A549 (cell line): Measurements from ENCODE around the gene PARP8. TPM values are rescaled to one million over a fixed set of nuclear protein-coding genes. Genes with fewer than 3 reads are reported as not detected.

Experiments used
- ATAC-seq, 2 experiments: fragments of 200-7000 bp in 1 of 2; fragments of >200 bp in 1 of 2; cut with Nextera tagmentation in 1 of 2; cut with Tn5 transposase in 1 of 2; 3 replicates each; pipeline versions ENCODE4 v1.8.0 to v1.9.1; 2018 to 2020; ENCODE audit warnings: mild to moderate bottlenecking in 1 of 2, moderate library complexity in 1 of 2
- CTCF ChIA-PET: fragments of 300-600 bp; sonication (Branson Sonifier 250); formaldehyde crosslinking; extraction: SDS; loops from one replicate; lab custom pipeline; 2021; ENCODE audit warnings: antibody characterized with exemption, inconsistent platforms; lab: Yijun Ruan, JAX
- POLR2A ChIA-PET: fragments of 350-600 bp; formaldehyde crosslinking; extraction: SDS; loops from one replicate; lab custom pipeline; 2021; ENCODE audit warnings: antibody characterized with exemption, inconsistent platforms; lab: Yijun Ruan, JAX
- DNase-seq, 2 experiments: peaks; one replicate each; pipeline versions ENCODE4 v3.0.0 to v3.0.0-alpha.2; 2011 to 2016; ENCODE audit warnings: low read depth in 1 of 2, low spot score in 1 of 2
- FAIRE-seq: peaks from 2 replicates; lab custom pipeline; 2011; peaks lifted over from hg19 to GRCh38; lab: Jason Lieb, UNC
- H3K27ac ChIP-seq, 2 experiments: fragments of >200 bp; sonication (Bioruptor Twin); formaldehyde crosslinking; 3 replicates each; pipeline ENCODE4 v1.5.1; 2016 to 2017
- H3K4me1 ChIP-seq: fragments of >200 bp; sonication (Bioruptor Twin); formaldehyde crosslinking; 3 replicates; pipeline ENCODE4 v1.6.1; 2016
- H3K4me2 ChIP-seq: fragments of >200 bp; sonication (Bioruptor Twin); formaldehyde crosslinking; 3 replicates; pipeline ENCODE4 v1.6.1; 2016
- H3K4me3 ChIP-seq: fragments of >200 bp; sonication (Bioruptor Twin); formaldehyde crosslinking; 3 replicates; pipeline ENCODE4 v1.5.1; 2016
- H3K9me3 ChIP-seq: fragments of >200 bp; sonication (Bioruptor Twin); formaldehyde crosslinking; 3 replicates; pipeline ENCODE4 v1.6.1; 2016
- CBX8 ChIP-seq: fragments of 200-600 bp; sonication (generic); IDR thresholded peaks from 2 replicates; pipeline ENCODE4 v1.6.1; 2016
- CHD2 ChIP-seq: fragments of 150-350 bp; IDR thresholded peaks from 2 replicates; pipeline ENCODE4 v1.6.1; 2014; ENCODE audit warnings: low read length; ENCODE audit not compliant: partially characterized antibody
- E2F6 ChIP-seq: IDR thresholded peaks from 2 replicates; pipeline ENCODE4 v1.6.1; 2012; ENCODE audit warnings: low read depth, borderline replicate concordance
- EHF ChIP-seq: fragments of 250-450 bp; sonication (Bioruptor Pico); IDR thresholded peaks from 2 replicates; pipeline ENCODE4 v1.5.0; 2020; ENCODE audit warnings: mild to moderate bottlenecking
- HMGXB4 ChIP-seq: fragments of 250-450 bp; sonication (Bioruptor Pico); IDR thresholded peaks from 2 replicates; pipeline ENCODE4 v1.5.0; 2021; ENCODE audit warnings: mild to moderate bottlenecking, moderate library complexity, borderline replicate concordance
- JUNB ChIP-seq: fragments of >200 bp; sonication (Bioruptor Twin); formaldehyde crosslinking; IDR thresholded peaks from 2 replicates; pipeline ENCODE4 v1.6.1; 2016
- KDM1A ChIP-seq: fragments of 200-600 bp; sonication (generic); IDR thresholded peaks from 2 replicates; pipeline ENCODE4 v1.6.1; 2016; ENCODE audit warnings: low read depth, mild to moderate bottlenecking
- MAZ ChIP-seq: fragments of 150-350 bp; IDR thresholded peaks from 2 replicates; pipeline ENCODE4 v1.6.1; 2014; ENCODE audit warnings: antibody characterized with exemption, low read depth, low read length, borderline replicate concordance
- MYC ChIP-seq: IDR thresholded peaks from 2 replicates; pipeline ENCODE4 v1.6.1; 2012; ENCODE audit warnings: mild to moderate bottlenecking, inconsistent platforms, low read length, improper control_type of control experiment, borderline replicate concordance
- NR3C1 ChIP-seq: fragments of >200 bp; sonication (Bioruptor Twin); formaldehyde crosslinking; IDR thresholded peaks from 3 replicates; pipeline ENCODE4 v1.6.1; 2017
- PHF8 ChIP-seq: fragments of 200-600 bp; sonication (generic); IDR thresholded peaks from 2 replicates; pipeline ENCODE4 v1.6.1; 2016; ENCODE audit warnings: low read depth, mild to moderate bottlenecking, antibody characterized with exemption, moderate library complexity, borderline replicate concordance
- POLR2AphosphoS2 ChIP-seq: conservative IDR thresholded peaks from 2 replicates; pipeline ENCODE4 v1.6.1; 2012; ENCODE audit warnings: low read length, improper control_type of control experiment, inconsistent platforms
- RARB ChIP-seq: fragments of 250-450 bp; sonication (Bioruptor Pico); IDR thresholded peaks from 2 replicates; pipeline ENCODE4 v1.8.0; 2021; ENCODE audit warnings: mild to moderate bottlenecking, moderate library complexity
- RNF2 ChIP-seq: fragments of 200-600 bp; sonication (generic); IDR thresholded peaks from 2 replicates; pipeline ENCODE4 v1.6.1; 2016; ENCODE audit warnings: low read depth, mild to moderate bottlenecking, antibody characterized with exemption, moderate library complexity, borderline replicate concordance
- TFCP2L1 ChIP-seq: fragments of 250-450 bp; sonication (Bioruptor Pico); IDR thresholded peaks from 2 replicates; pipeline ENCODE4 v1.5.0; 2021; ENCODE audit warnings: mild to moderate bottlenecking
- TP53 ChIP-seq: fragments of 250-450 bp; sonication (Bioruptor Pico); IDR thresholded peaks from 2 replicates; pipeline ENCODE4 v1.5.0; 2021; ENCODE audit warnings: mild to moderate bottlenecking, moderate library complexity
- ZFP36 ChIP-seq: fragments of 450-650 bp; IDR thresholded peaks from 2 replicates; pipeline ENCODE4 v1.6.1; 2014; ENCODE audit warnings: borderline replicate concordance; ENCODE audit not compliant: partially characterized antibody
- WGBS: methylation state at CpG from one replicate; pipeline ENCODE4 v1.1.6; 2017; ENCODE audit errors: missing lambda C conversion rate; 5-methylcytosine and 5-hydroxymethylcytosine counted together
- polyA plus RNA-seq, 4 experiments: library from polyadenylated mRNA; depleted of rRNA in 3 of 4; stranded (reverse); fragments of >200 nt; fragmentation: RNase III in 1 of 4; extraction: RNeasy Plus Mini Kit Qiagen cat#74134 plus additional on column Dnase treatment in 1 of 4; gene quantifications; 2 replicates in 3 of 4; 3 replicates in 1 of 4; pipeline ENCODE4 v1.2.3, GENCODE V29; 2011 to 2017

PARP8 gene
- polyA plus RNA-seq, 2 of the 4 experiments (the other 2 are of a cell fraction): 0.01 to 0.48 TPM

- ATAC-seq: no peak
- no peak overlapping the region for H3K4me2 ChIP-seq
- no peak overlapping the region for H3K4me3 ChIP-seq
- POLR2A ChIA-PET: no interaction called here
- CTCF ChIA-PET: interaction anchor here (0.5 kb wide), 1 partner anchor 935 kb away, joined by 3 read pairs; no protein-coding TSS in a partner anchor
- no peak for DNase-seq
- 4% methylated on average over 3 of the region's 3 CpGs for WGBS
- FAIRE-seq: no peak
- no peaks in the 10 kb centered on the region for H3K4me1 ChIP-seq
- no peak overlapping the region for H3K27ac ChIP-seq
- no peak for TF ChIP-seq ZFP36
- TF ChIP-seq KDM1A: no peak
- no peak for TF ChIP-seq NR3C1
- TF ChIP-seq POLR2AphosphoS2: no peak
- TF ChIP-seq, all 56 proteins: peak for 0
- no peaks in the 10 kb centered on the region for H3K9me3 ChIP-seq
Measured at GRCh38 chr5:50856401-50857119, 190.1 kb downstream of the PARP8 start.

- DNase-seq (no peak), FAIRE-seq (no peak), ATAC-seq (no peak)
- no peaks in the 10 kb centered on the region for H3K9me3 ChIP-seq
- no peak for TF ChIP-seq MAZ
- no peak for TF ChIP-seq ZFP36
- TF ChIP-seq E2F6: no peak
- TF ChIP-seq EHF: no peak
- TF ChIP-seq JUNB: no peak
- no peak for TF ChIP-seq RNF2
- TF ChIP-seq CBX8: no peak
- TF ChIP-seq PHF8: no peak
- TF ChIP-seq HMGXB4 (CRISPR knock-in tag): no peak
- POLR2A ChIA-PET: no interaction called here
- WGBS: 0% methylated on average over 3 of the region's 3 CpGs
- H3K27ac ChIP-seq: no peak overlapping the region
- no peaks in the 10 kb centered on the region for H3K4me1 ChIP-seq
- CTCF ChIA-PET: no interaction called here
- H3K4me2 ChIP-seq: no peak overlapping the region
- H3K4me3 ChIP-seq: no peak overlapping the region
Measured at GRCh38 chr5:50863534-50864170, 197.2 kb downstream of the PARP8 start.

- no peak overlapping the region for H3K4me2 ChIP-seq
- no peak for TF ChIP-seq TP53 (CRISPR knock-in tag)
- TF ChIP-seq CHD2: no peak
- TF ChIP-seq PHF8: no peak
- TF ChIP-seq TFCP2L1 (CRISPR knock-in tag): no peak
- no peak for TF ChIP-seq KDM1A
- TF ChIP-seq RARB: no peak
- no peak for TF ChIP-seq MYC
- no peak for ATAC-seq
- no peaks in the 10 kb centered on the region for H3K4me1 ChIP-seq
- H3K4me3 ChIP-seq: no peak overlapping the region
- no peaks in the 10 kb centered on the region for H3K9me3 ChIP-seq
- no peak for DNase-seq
- no peak overlapping the region for H3K27ac ChIP-seq
- POLR2A ChIA-PET: no interaction called here
- CTCF ChIA-PET: no interaction called here
- FAIRE-seq: no peak
- 3% methylated on average over 2 of the region's 2 CpGs for WGBS
Measured at GRCh38 chr5:50864466-50864865, 198.0 kb downstream of the PARP8 start.
